H1 (cell line): ENCODE results near the gene TECTB. TPM values are rescaled to one million over a fixed set of nuclear protein-coding genes. Genes with fewer than 3 reads are reported as not detected.

Experiments
- MAFK ChIP-seq: IDR thresholded peaks from 2 replicates; pipeline ENCODE4 v1.6.1; 2012; ENCODE audit warnings: low read depth, mild to moderate bottlenecking, improper control_type of control experiment, low read length
- polyA plus RNA-seq, 7 experiments: library from polyadenylated mRNA; depleted of rRNA in 3 of 7; stranded (reverse) in 5 of 7; unstranded in 2 of 7; fragments of >200 nt in 5 of 7; fragments of 200-250 nt in 2 of 7; gene quantifications; 1 replicate in 5 of 7; 2 replicates in 1 of 7; 4 replicates in 1 of 7; pipeline versions ENCODE4 v1.2.1 to v1.2.3, GENCODE V29; 2011 to 2013; ENCODE audit warnings: missing spikeins in 2 of 7, mixed read lengths in 2 of 7
- total RNA-seq: library from RNA; stranded (reverse); fragmentation: NEBNext Ultra II Directional; extraction: Animal tissue kit (Norgen Biotek cat#: 25700); gene quantifications from 2 replicates; pipeline ENCODE4 v1.2.1, GENCODE V29; 2021

The TECTB gene
- total and polyA plus RNA-seq, 2 of the 8 experiments (the other 6 are each of a cell fraction or from before 2014, with no cell fraction given), result not detected

GRCh38 chr10:112347709-112348671 lies 64.8 kb downstream of the TECTB start (continued):
- TF ChIP-seq MAFK, result no peak
